ENCODE measurements around the gene ADGRF3.
"Not testable (repeated sequence)": the region's sequence is repeated elsewhere in the genome, so short reads cannot be mapped to it uniquely, and the experiment has no call there.

The ADGRF3 gene

DNA sequence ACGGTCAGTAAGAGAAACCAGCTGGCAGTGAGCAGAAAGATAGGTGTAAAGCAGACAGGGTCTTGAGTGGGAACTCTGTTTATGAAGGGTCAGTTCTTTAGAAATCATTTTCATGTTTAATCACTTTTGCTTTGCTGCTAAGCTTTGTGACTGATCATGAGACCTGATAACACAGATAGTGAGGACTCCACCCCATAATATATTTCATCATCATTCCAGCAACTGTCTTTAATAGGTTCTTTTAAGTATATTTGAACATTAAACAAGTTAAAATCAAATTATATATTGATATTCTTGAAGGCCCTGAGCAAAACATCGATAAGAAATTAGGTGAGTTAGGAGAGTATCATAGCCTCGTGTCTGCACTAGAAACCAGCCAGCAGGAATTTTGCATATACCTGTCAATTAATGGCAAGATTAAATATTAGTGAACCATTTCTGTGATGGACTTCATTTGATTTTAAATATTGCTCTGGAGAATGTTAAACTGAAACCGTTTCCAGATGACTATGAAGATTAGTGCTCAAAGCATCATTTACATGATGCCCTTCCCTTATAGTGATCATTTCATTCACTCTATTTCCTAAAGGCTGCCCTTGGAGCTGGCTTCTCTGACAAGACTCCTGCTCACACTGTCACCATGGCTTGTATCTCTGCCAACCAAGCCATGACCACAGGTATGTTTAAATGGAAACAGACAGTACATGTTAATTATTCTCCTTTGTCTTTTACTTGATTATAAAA, 69.9 kb downstream of the ADGRF3 start:
- no peak for DNase-seq (ENCODE audit: low spot score)

- DNase-seq (ENCODE audit: low spot score), result peak; percentile 52
These were observed 72.5 kb downstream of the ADGRF3 start for GRCh38 chr2:26274058-26274613.

- peak; percentile 39 for DNase-seq (ENCODE audit: low spot score)
These were observed 73.1 kb downstream of the ADGRF3 start for GRCh38 chr2:26273501-26273900.

- no peak for DNase-seq (ENCODE audit: low spot score)
These were observed 76.2 kb downstream of the ADGRF3 start for GRCh38 chr2:26270373-26270772.

DNA sequence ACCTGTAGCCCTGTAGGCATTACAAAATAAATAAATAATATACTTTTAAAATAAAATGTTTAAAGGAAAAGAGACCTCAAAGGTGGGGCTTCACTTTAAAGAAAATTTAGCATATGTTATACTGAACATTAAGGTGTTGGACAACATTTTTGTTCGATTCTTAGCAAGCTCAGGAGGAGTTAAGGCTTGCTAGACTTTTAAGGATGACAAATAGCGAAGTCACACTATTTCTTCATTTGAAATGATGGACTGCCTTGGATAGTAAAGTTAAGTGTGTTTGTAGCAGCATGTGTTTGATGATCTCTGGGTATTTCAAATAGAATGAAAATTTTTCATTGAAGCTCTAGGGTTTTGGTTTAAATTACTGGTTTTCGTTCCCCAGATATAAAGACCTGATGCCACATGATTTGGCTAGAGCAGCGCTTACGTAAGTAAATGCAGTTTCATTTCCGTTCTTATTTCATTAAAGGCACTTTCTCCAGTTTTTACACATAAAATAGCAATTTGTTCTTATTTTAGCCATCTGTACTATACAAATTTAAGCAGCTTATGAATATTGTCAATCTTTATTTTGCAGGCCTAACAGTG, 76.9 kb downstream of the ADGRF3 start:
- no peak for DNase-seq (ENCODE audit: low spot score)

DNA sequence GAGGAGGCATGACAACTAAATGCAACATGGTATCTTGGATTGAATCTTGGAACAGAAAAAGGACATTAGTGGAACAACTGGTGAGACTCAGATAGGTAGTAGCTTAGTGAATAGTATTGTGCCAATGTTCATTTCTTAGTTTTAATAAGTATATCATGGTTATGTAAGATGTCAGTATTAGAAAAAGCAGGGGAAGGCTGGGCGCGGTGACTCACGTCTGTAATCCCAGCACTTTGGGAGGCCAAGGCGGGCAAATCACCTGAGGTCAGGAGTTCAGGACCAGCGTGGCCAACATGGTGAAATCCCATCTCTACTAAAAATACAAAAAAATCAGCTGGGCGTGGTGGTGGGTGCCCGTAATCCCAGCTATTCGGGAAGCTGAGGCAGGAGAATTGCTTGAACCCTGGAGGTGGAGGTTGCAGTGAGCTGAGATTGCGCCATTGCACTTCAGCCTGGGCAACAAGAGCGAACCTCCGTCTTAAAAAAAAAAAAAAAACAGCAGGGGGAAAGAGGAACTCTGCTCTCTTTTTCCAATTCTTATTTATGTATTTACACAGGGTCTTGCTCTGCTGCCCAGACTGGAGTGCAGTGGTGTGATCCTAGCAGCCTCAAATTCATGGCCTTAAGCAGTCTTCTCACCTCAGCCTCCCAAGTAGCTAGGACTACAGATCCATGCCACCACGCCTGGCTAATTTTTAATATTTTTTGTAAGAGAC, 77.8 kb downstream of the ADGRF3 start:
- not testable (repeated sequence) for DNase-seq (ENCODE audit: low spot score)

DNA sequence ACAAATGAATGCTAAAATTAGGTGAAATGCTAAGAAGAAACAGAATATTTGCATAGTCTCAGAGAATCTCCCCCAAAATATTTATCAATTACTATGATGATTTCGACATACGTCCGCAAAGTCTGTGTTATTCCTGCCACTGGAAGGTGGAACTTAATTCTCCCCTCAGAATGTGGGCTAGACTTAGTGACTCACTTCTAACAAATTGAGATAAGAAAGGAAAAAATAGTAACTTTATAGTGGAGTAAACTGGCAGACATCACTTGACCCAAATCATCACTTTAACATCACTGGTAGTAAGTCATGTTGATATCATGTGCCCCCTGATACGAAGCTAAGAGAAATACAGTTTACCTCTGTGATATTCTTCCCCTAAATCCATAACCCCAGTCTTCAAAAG, 78.4 kb downstream of the ADGRF3 start:
- no peak for DNase-seq (ENCODE audit: low spot score)

DNA sequence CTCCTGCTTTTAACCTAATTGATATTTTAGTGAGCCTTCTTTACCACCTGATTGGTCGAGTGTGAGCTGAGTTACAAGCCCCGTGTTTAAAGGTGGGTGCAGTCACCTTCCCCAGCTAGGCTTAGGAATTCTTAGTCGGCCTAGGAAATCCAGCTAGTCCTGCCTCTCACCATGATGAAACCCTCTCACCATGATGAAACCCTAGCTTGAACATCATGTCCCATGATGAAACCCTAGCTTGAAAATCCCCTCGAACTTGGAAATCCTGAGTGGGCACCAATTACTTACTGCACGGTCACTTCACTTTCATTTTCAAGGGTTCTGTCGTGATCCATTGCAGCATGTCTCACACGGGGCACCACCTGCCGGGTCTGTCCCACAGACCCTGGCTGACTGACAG, 87.8 kb downstream of the ADGRF3 start:
- not testable (repeated sequence) for DNase-seq (ENCODE audit: low spot score)
